GM21786 (cell line): Measurements from ENCODE around the gene GRIN2D.

Experiments
- ATAC-seq: cut with Tn5 transposase; IDR thresholded peaks from one replicate; pipeline ENCODE4 v1.9.1; 2021; ENCODE audit not compliant: unreplicated experiment

GRIN2D gene

GRCh38 chr19:48397263-48398101 is 4.0 kb downstream of the GRIN2D start:
- no peak for ATAC-seq

GRCh38 chr19:48398102-48398374 is 4.6 kb downstream of the GRIN2D start:
- no peak for ATAC-seq

GRCh38 chr19:48398375-48399235 is 5.1 kb downstream of the GRIN2D start:
- ATAC-seq = no peak

GRCh38 chr19:48400018-48400742 is 6.7 kb downstream of the GRIN2D start:
- no peak for ATAC-seq

- ATAC-seq = no peak
Observed at GRCh38 chr19:48401287-48401686, 7.8 kb downstream of the GRIN2D start.

GRCh38 chr19:48403606-48404005 is 10.1 kb downstream of the GRIN2D start:
- ATAC-seq = peak; percentile 61

GRCh38 chr19:48405010-48405659 is 11.7 kb downstream of the GRIN2D start:
- ATAC-seq = no peak

- ATAC-seq = no peak
Observed at GRCh38 chr19:48405850-48406249, 12.4 kb downstream of the GRIN2D start.

- ATAC-seq = no peak
Observed at GRCh38 chr19:48413879-48414587, 20.6 kb downstream of the GRIN2D start.

GRCh38 chr19:48415395-48415794 is 21.9 kb downstream of the GRIN2D start:
- ATAC-seq = no peak

- ATAC-seq = no peak
Observed at GRCh38 chr19:48415806-48416221, 22.3 kb downstream of the GRIN2D start.

GRCh38 chr19:48417421-48417820 is 24.0 kb downstream of the GRIN2D start:
- ATAC-seq = no peak

- no peak for ATAC-seq
Observed at GRCh38 chr19:48418317-48419064, 25.0 kb downstream of the GRIN2D start.

- ATAC-seq = no peak
Observed at GRCh38 chr19:48419158-48419920, 25.9 kb downstream of the GRIN2D start.

- ATAC-seq = no peak
Observed at GRCh38 chr19:48421548-48421947, 28.1 kb downstream of the GRIN2D start.

GRCh38 chr19:48424694-48425219 is 31.3 kb downstream of the GRIN2D start:
- ATAC-seq = no peak

- no peak for ATAC-seq
Observed at GRCh38 chr19:48428670-48429069, 35.2 kb downstream of the GRIN2D start.

- no peak for ATAC-seq
Observed at GRCh38 chr19:48433337-48433736, 39.9 kb downstream of the GRIN2D start.

- ATAC-seq = no peak
Observed at GRCh38 chr19:48436586-48436985, 43.1 kb downstream of the GRIN2D start.
